HG03066 (cell line): ENCODE data around the gene NOSIP.

Experiments used
- ATAC-seq: cut with Tn5 transposase; IDR thresholded peaks from one replicate; pipeline ENCODE4 v1.9.1; 2021; ENCODE audit warnings: low read depth; ENCODE audit not compliant: unreplicated experiment

The NOSIP gene

DNA sequence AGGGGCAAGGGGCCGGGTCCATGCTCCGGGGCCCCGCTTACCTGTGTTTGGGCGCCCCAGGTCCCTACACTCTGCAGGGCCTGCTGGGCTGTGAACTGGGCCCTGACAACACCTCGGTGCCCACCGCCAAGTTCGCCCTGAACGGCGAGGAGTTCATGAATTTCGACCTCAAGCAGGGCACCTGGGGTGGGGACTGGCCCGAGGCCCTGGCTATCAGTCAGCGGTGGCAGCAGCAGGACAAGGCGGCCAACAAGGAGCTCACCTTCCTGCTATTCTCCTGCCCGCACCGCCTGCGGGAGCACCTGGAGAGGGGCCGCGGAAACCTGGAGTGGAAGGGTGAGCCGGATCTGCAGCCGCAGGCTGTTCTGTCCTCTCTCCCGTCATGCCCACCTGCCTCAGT lies 66.2 kb downstream of the NOSIP start:
- no peak for ATAC-seq

DNA sequence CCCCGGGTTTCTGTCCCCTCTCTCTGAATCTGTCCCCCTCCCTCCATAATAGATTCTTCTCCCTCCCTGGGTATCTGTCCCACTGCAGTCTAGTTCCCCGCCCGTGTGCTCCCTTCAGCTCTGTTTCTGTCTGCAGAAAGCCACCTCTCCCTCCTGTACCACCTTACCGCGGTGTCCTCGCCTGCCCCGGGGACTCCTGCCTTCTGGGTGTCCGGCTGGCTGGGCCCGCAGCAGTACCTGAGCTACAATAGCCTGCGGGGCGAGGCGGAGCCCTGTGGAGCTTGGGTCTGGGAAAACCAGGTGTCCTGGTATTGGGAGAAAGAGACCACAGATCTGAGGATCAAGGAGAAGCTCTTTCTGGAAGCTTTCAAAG lies 66.6 kb downstream of the NOSIP start:
- ATAC-seq, result no peak

DNA sequence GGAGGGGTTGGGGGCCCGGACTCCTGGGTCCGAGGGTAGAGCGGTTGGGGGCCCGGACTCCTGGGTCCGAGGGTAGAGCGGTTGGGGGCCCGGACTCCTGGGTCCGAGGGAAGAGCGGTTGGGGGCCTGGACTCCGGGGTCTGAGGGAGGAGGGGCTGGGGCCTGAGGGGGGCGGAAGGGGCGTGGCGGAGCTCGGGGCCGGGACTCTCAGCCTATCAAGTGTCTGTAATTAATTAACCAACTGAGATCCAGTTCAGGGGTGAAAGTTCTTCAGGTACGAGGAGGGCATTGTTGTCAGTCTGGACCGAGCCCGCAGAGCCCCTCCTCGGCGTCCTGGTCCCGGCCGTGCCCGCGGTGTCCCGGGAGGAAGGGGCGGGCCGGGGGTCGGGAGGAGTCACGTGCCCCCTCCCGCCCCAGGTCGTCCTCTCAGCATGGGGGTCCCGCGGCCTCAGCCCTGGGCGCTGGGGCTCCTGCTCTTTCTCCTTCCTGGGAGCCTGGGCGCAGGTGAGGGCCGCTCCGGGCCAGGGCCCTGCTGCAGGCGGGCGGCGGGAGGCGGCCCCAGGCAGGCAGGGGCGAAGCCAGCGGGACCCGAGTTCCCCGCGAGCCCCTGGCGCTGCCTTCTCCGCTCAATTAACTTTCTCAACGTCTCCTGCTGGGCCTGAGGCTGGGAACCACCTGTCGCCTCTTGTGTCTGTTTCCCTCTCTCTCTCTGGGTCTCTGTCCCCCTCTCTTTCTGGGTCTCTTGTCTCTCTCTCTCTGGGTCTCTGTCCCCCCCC lies 67.2 kb downstream of the NOSIP start:
- no peak for ATAC-seq

GRCh38 chr19:49507803-49508494 lies 72.4 kb downstream of the NOSIP start:
- ATAC-seq, result no peak

- no peak for ATAC-seq
Observed at GRCh38 chr19:49506575-49507105, 73.7 kb downstream of the NOSIP start.
